ENCODE data around the gene BRSK2.

Gene BRSK2

GRCh38 chr11:1459764-1460395 is 70.1 kb downstream of the BRSK2 start:
- H3K4me3 ChIP-seq = no peak overlapping the region
- DNase-seq (ENCODE audit: low spot score in 2 of 2) = no peak
- no peaks in the 10 kb centered on the region for H3K4me1 ChIP-seq
- no peaks in the 10 kb centered on the region for H3K27me3 ChIP-seq (ENCODE audit: low read depth)
- H3K36me3 ChIP-seq (replicated peaks) = 0 out of 2 replicates have a peak, but pooled peaks cover 7% of the 10 kb centered on the region
- no peaks in the 10 kb centered on the region for H3K9me3 ChIP-seq
- in situ Hi-C loops (cut with MboI; ENCODE audit: low sequenced_read_pairs) = no loop called here

GRCh38 chr11:1460396-1460985 is 70.8 kb downstream of the BRSK2 start:
- H3K4me3 ChIP-seq = no peak overlapping the region
- no peaks in the 10 kb centered on the region for H3K4me1 ChIP-seq
- H3K36me3 ChIP-seq (replicated peaks) = 0 out of 2 replicates have a peak, but pooled peaks cover 7% of the 10 kb centered on the region
- in situ Hi-C loops (cut with MboI; ENCODE audit: low sequenced_read_pairs) = no loop called here
- DNase-seq (ENCODE audit: low spot score in 2 of 2) = no peak
- H3K9me3 ChIP-seq = no peaks in the 10 kb centered on the region
- no peaks in the 10 kb centered on the region for H3K27me3 ChIP-seq (ENCODE audit: low read depth)

GRCh38 chr11:1460986-1461825 is 71.5 kb downstream of the BRSK2 start:
- H3K36me3 ChIP-seq (replicated peaks) = 0 out of 2 replicates have a peak, but pooled peaks cover 6% of the 10 kb centered on the region
- H3K4me1 ChIP-seq = no peaks in the 10 kb centered on the region
- H3K27me3 ChIP-seq (ENCODE audit: low read depth) = no peaks in the 10 kb centered on the region
- no peak overlapping the region for H3K4me3 ChIP-seq
- H3K9me3 ChIP-seq = no peaks in the 10 kb centered on the region
- no peak for DNase-seq (ENCODE audit: low spot score in 2 of 2)
- in situ Hi-C loops (cut with MboI; ENCODE audit: low sequenced_read_pairs) = no loop called here

GRCh38 chr11:1461826-1462697 is 72.3 kb downstream of the BRSK2 start:
- no peak for DNase-seq (ENCODE audit: low spot score in 2 of 2)
- in situ Hi-C loops (cut with MboI; ENCODE audit: low sequenced_read_pairs) = no loop called here
- Histone ChIP-seq H3K9me3 (no peaks in the 10 kb centered on the region), H3K4me1 (no peaks in the 10 kb centered on the region), H3K4me3 (no peak overlapping the region), H3K36me3 (replicated peaks) (0 out of 2 replicates have a peak, but pooled peaks cover 2% of the 10 kb centered on the region), H3K27me3 (ENCODE audit: low read depth) (no peaks in the 10 kb centered on the region)

- 0 out of 2 replicates have a peak, but pooled peaks cover 2% of the 10 kb centered on the region for H3K36me3 ChIP-seq (replicated peaks)
- no peaks in the 10 kb centered on the region for H3K27me3 ChIP-seq (ENCODE audit: low read depth)
- in situ Hi-C loops (cut with MboI; ENCODE audit: low sequenced_read_pairs) = no loop called here
- DNase-seq (ENCODE audit: low spot score in 2 of 2) = no peak
- no peaks in the 10 kb centered on the region for H3K4me1 ChIP-seq
- H3K9me3 ChIP-seq = no peaks in the 10 kb centered on the region
- H3K4me3 ChIP-seq = no peak overlapping the region
Measured at GRCh38 chr11:1462698-1462975, 72.9 kb downstream of the BRSK2 start.

GRCh38 chr11:1463056-1463455 is 73.3 kb downstream of the BRSK2 start:
- Histone ChIP-seq H3K27me3 (ENCODE audit: low read depth) (no peaks in the 10 kb centered on the region), H3K4me1 (no peaks in the 10 kb centered on the region), H3K9me3 (no peaks in the 10 kb centered on the region), H3K36me3 (replicated peaks) (0 out of 2 replicates have a peak, but pooled peaks cover 2% of the 10 kb centered on the region), H3K4me3 (no peak overlapping the region)
- no peak for DNase-seq (ENCODE audit: low spot score in 2 of 2)
- in situ Hi-C loops (cut with MboI; ENCODE audit: low sequenced_read_pairs) = no loop called here

GRCh38 chr11:1466784-1467183 is 77.0 kb downstream of the BRSK2 start:
- DNase-seq (ENCODE audit: low spot score in 2 of 2) = no peak
- Histone ChIP-seq H3K36me3 (replicated peaks) (0 out of 2 replicates have a peak, but pooled peaks cover 2% of the 10 kb centered on the region), H3K4me3 (no peak overlapping the region), H3K4me1 (no peaks in the 10 kb centered on the region), H3K9me3 (no peaks in the 10 kb centered on the region), H3K27me3 (ENCODE audit: low read depth) (no peaks in the 10 kb centered on the region)
- in situ Hi-C loops (cut with MboI; ENCODE audit: low sequenced_read_pairs) = no loop called here

GRCh38 chr11:1467270-1467669 is 77.5 kb downstream of the BRSK2 start:
- DNase-seq (ENCODE audit: low spot score in 2 of 2) = no peak
- H3K4me3 ChIP-seq = no peak overlapping the region
- in situ Hi-C loops (cut with MboI; ENCODE audit: low sequenced_read_pairs) = no loop called here

GRCh38 chr11:1468002-1468401 is 78.3 kb downstream of the BRSK2 start:
- Histone ChIP-seq H3K9me3 (no peaks in the 10 kb centered on the region), H3K4me1 (no peaks in the 10 kb centered on the region), H3K27me3 (ENCODE audit: low read depth) (no peaks in the 10 kb centered on the region), H3K4me3 (no peak overlapping the region), H3K36me3 (replicated peaks) (no peaks in the 10 kb centered on the region)
- in situ Hi-C loops (cut with MboI; ENCODE audit: low sequenced_read_pairs) = no loop called here
- no peak for DNase-seq (ENCODE audit: low spot score in 2 of 2)

More at GRCh38 chr11:1467270-1467669, 77.5 kb downstream of the BRSK2 start:
- Histone ChIP-seq H3K9me3 (no peaks in the 10 kb centered on the region), H3K4me1 (no peaks in the 10 kb centered on the region), H3K27me3 (ENCODE audit: low read depth) (no peaks in the 10 kb centered on the region), H3K36me3 (replicated peaks) (0 out of 2 replicates have a peak, but pooled peaks cover 2% of the 10 kb centered on the region)

GRCh38 chr11:1468473-1469066 is 78.8 kb downstream of the BRSK2 start:
- in situ Hi-C loops (cut with MboI; ENCODE audit: low sequenced_read_pairs) = no loop called here
- Histone ChIP-seq H3K27me3 (ENCODE audit: low read depth) (no peaks in the 10 kb centered on the region), H3K36me3 (replicated peaks) (no peaks in the 10 kb centered on the region), H3K4me3 (no peak overlapping the region), H3K4me1 (no peaks in the 10 kb centered on the region), H3K9me3 (no peaks in the 10 kb centered on the region)
- no peak for DNase-seq (ENCODE audit: low spot score in 2 of 2)

- H3K36me3 ChIP-seq (replicated peaks) = no peaks in the 10 kb centered on the region
- no peaks in the 10 kb centered on the region for H3K9me3 ChIP-seq
- H3K27me3 ChIP-seq (ENCODE audit: low read depth) = no peaks in the 10 kb centered on the region
- no peak overlapping the region for H3K4me3 ChIP-seq
- in situ Hi-C loops (cut with MboI; ENCODE audit: low sequenced_read_pairs) = no loop called here
- no peak for DNase-seq (ENCODE audit: low spot score in 2 of 2)
- no peaks in the 10 kb centered on the region for H3K4me1 ChIP-seq
Measured at GRCh38 chr11:1469287-1469910, 79.7 kb downstream of the BRSK2 start.

- Histone ChIP-seq H3K27me3 (ENCODE audit: low read depth) (no peaks in the 10 kb centered on the region), H3K9me3 (no peaks in the 10 kb centered on the region), H3K4me3 (no peak overlapping the region), H3K4me1 (no peaks in the 10 kb centered on the region), H3K36me3 (replicated peaks) (no peaks in the 10 kb centered on the region)
- in situ Hi-C loops (cut with MboI; ENCODE audit: low sequenced_read_pairs) = no loop called here
- no peak for DNase-seq (ENCODE audit: low spot score in 2 of 2)
Measured at GRCh38 chr11:1469911-1470680, 80.4 kb downstream of the BRSK2 start.
